ENCODE measurements around the gene TTC28. TPM values are rescaled to one million over a fixed set of nuclear protein-coding genes. Genes with fewer than 3 reads are reported as not detected.

Gene TTC28
- total RNA-seq, 1 donor from 2014 or later: 13.5 TPM

DNA sequence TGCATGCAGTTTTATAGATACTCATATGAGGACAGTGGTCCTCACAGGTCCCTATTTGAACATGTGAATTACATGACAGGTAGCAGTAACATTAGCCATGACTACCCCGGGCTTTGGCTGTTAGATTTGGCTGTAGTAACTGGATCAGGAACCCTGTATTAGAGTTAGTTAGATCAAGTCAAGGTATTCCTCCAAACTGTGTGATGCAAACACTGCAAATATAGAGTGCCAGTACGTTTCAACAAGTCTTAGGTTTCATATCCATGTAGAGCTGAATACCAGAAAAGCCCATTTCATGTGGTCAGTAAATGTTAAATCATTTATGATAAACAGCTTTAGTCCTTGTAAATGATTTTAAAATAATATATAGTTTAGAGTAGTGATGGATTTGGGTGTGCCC, 731.1 kb downstream of the TTC28 start:
- H3K27me3 ChIP-seq (ENCODE audit: control insufficient read depth, insufficient read depth, low read length): no peaks in the 10 kb centered on the region
- DNase-seq (ENCODE audit: low read depth): no peak
- TF ChIP-seq, protein P1, sequence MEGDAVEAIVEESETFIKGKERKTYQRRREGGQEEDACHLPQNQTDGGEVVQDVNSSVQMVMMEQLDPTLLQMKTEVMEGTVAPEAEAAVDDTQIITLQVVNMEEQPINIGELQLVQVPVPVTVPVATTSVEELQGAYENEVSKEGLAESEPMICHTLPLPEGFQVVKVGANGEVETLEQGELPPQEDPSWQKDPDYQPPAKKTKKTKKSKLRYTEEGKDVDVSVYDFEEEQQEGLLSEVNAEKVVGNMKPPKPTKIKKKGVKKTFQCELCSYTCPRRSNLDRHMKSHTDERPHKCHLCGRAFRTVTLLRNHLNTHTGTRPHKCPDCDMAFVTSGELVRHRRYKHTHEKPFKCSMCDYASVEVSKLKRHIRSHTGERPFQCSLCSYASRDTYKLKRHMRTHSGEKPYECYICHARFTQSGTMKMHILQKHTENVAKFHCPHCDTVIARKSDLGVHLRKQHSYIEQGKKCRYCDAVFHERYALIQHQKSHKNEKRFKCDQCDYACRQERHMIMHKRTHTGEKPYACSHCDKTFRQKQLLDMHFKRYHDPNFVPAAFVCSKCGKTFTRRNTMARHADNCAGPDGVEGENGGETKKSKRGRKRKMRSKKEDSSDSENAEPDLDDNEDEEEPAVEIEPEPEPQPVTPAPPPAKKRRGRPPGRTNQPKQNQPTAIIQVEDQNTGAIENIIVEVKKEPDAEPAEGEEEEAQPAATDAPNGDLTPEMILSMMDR (IDR thresholded peaks at IDR 0.05; ENCODE audit: insufficient read depth, low read length, poor library complexity, severe bottlenecking): no peak
- H3K4me3 ChIP-seq (ENCODE audit: low read depth, low read length): no peak overlapping the region
- H3K36me3 ChIP-seq (ENCODE audit: control insufficient read depth, insufficient read depth, low read length): no peaks in the 10 kb centered on the region

DNA sequence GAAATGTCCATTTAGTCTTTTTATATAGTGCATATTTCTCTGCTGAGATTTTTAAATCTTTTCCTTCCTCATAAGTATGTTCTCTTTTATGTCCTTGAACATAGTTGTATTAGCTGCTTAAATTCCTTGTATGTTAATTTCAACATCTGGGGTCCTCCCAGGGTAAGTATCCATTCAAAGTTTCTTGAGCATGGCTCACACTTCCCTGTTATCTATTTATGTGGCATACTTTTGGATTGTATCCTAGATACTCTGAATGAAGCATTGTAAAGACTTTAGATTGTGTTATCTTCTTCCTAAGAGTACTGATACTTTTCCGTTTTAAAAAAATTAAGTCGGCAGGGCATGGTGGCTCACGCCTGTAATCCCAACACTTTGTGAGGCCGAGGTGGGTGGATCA, 732.2 kb downstream of the TTC28 start:
- TF ChIP-seq, protein P1 (IDR thresholded peaks at IDR 0.05; ENCODE audit: insufficient read depth, low read length, poor library complexity, severe bottlenecking): no peak
- DNase-seq (ENCODE audit: low read depth): no peak
- H3K36me3 ChIP-seq (ENCODE audit: control insufficient read depth, insufficient read depth, low read length): no peaks in the 10 kb centered on the region
- no peaks in the 10 kb centered on the region for H3K27me3 ChIP-seq (ENCODE audit: control insufficient read depth, insufficient read depth, low read length)
- H3K4me3 ChIP-seq (ENCODE audit: low read depth, low read length): no peak overlapping the region

- H3K27me3 ChIP-seq (ENCODE audit: control insufficient read depth, insufficient read depth, low read length): no peaks in the 10 kb centered on the region
- no peak for DNase-seq (ENCODE audit: low read depth)
- H3K36me3 ChIP-seq (ENCODE audit: control insufficient read depth, insufficient read depth, low read length): no peaks in the 10 kb centered on the region
- no peak overlapping the region for H3K4me3 ChIP-seq (ENCODE audit: low read depth, low read length)
- TF ChIP-seq, protein P1 (IDR thresholded peaks at IDR 0.05; ENCODE audit: insufficient read depth, low read length, poor library complexity, severe bottlenecking): no peak
Measured at GRCh38 chr22:27941143-27941542, 738.5 kb downstream of the TTC28 start.

DNA sequence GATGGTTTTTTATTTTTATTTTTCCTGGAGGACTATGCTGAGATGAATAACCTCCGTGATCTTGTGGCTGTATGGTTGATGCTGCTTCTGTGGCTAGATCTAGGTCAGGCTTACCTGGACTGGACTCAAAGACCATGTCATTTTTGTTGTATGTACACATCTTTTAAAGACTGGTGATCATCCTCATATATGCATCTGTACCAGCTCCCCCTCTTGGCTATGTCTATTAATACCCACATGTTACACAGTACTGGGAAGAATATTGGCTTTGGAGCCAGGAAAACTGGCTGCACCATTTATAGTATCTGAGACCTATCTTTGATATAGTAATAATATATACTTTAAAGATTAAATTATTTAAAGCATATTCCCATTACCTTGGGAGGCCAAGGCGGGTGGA, 742.2 kb downstream of the TTC28 start:
- Histone ChIP-seq H3K36me3 (ENCODE audit: control insufficient read depth, insufficient read depth, low read length) (no peaks in the 10 kb centered on the region), H3K27me3 (ENCODE audit: control insufficient read depth, insufficient read depth, low read length) (no peaks in the 10 kb centered on the region), H3K4me3 (ENCODE audit: low read depth, low read length) (no peak overlapping the region)
- DNase-seq (ENCODE audit: low read depth): no peak
- TF ChIP-seq, protein P1 (IDR thresholded peaks at IDR 0.05; ENCODE audit: insufficient read depth, low read length, poor library complexity, severe bottlenecking): peak; percentile 13

GRCh38 chr22:27935897-27936296, 743.7 kb downstream of the TTC28 start:
- TF ChIP-seq, protein P1 (IDR thresholded peaks at IDR 0.05; ENCODE audit: insufficient read depth, low read length, poor library complexity, severe bottlenecking): no peak
- H3K4me3 ChIP-seq (ENCODE audit: low read depth, low read length): no peak overlapping the region
- no peaks in the 10 kb centered on the region for H3K27me3 ChIP-seq (ENCODE audit: control insufficient read depth, insufficient read depth, low read length)
- H3K36me3 ChIP-seq (ENCODE audit: control insufficient read depth, insufficient read depth, low read length): no peaks in the 10 kb centered on the region
- no peak for DNase-seq (ENCODE audit: low read depth)

DNA sequence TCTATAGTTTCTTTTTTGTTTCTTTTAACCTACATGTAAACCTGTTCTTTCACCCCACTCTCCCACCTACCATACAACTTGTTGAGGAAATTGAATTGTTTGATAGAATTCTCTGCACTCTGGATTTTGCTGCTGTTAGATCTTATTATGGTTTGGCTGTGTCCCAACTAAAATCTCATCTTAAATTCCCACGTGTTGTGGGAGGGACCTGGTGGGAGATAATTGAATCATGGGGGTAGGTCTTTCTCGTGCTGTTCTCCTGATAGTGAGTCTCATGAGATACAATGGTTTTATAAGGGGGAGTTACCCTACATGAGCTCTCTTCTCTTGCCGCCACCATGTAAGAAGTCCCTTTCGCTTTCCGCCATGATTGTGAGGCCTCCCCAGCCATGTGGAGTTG, 745.6 kb downstream of the TTC28 start:
- TF ChIP-seq, protein P1 (IDR thresholded peaks at IDR 0.05; ENCODE audit: insufficient read depth, low read length, poor library complexity, severe bottlenecking): no peak
- Histone ChIP-seq H3K27me3 (ENCODE audit: control insufficient read depth, insufficient read depth, low read length) (no peaks in the 10 kb centered on the region), H3K4me3 (ENCODE audit: low read depth, low read length) (no peak overlapping the region), H3K36me3 (ENCODE audit: control insufficient read depth, insufficient read depth, low read length) (no peaks in the 10 kb centered on the region)
- no peak for DNase-seq (ENCODE audit: low read depth)
